Measurements from ENCODE around the gene ALK. TPM values are rescaled to one million over a fixed set of nuclear protein-coding genes. Genes with fewer than 3 reads are reported as not detected.

The ALK gene
- total and polyA plus RNA-seq, 2 donors (not counting 1 experiment from before 2014, with no cell fraction given): not detected

- Histone ChIP-seq H3K4me1 (ENCODE audit: control insufficient read depth in 2 of 2, insufficient read depth in 2 of 2, low read length in 2 of 2) (no peaks in the 10 kb centered on the region), H3K9me3 (ENCODE audit: control extremely low read depth in 1 of 3, control insufficient read depth in 2 of 3, insufficient read depth in 1 of 3, low read length in 2 of 3) (peaks cover 0 to 4% (median 1%) of the 10 kb centered on the region in 3 donors), H3K9ac (ENCODE audit: low read length) (no peak overlapping the region), H3K4me2 (replicated peaks; ENCODE audit: low read depth, low read length, poor library complexity, severe bottlenecking) (no peak overlapping the region), H3K27me3 (replicated peaks in 1 of 4; ENCODE audit: control extremely low read depth in 1 of 4, control insufficient read depth in 3 of 4, insufficient read depth in 4 of 4, low read length in 3 of 4) (peaks cover 0 to 13% (median 0%) of the 10 kb centered on the region in 4 experiments), H4K20me1 (ENCODE audit: control insufficient read depth, insufficient read depth, low read length, poor library complexity, severe bottlenecking) (no peaks in the 10 kb centered on the region), H3K79me2 (ENCODE audit: control insufficient read depth, insufficient read depth, low read length) (no peaks in the 10 kb centered on the region), H3K4me3 (ENCODE audit: control extremely low read depth in 1 of 5, extremely low read depth in 1 of 5, insufficient read depth in 1 of 5, low read depth in 2 of 5, low read length in 4 of 5) (no peak overlapping the region), H2AFZ (ENCODE audit: insufficient read depth, low read depth, low read length, poor library complexity, severe bottlenecking) (no peak overlapping the region), H3K36me3 (replicated peaks in 1 of 2; ENCODE audit: control extremely low read depth in 1 of 2, control insufficient read depth in 1 of 2, extremely low read depth in 1 of 2, insufficient read depth in 2 of 2, low read length in 1 of 2) (no peaks in the 10 kb centered on the region), H3K27ac (ENCODE audit: low read length in 2 of 2) (no peak overlapping the region)
- intact Hi-C loops (cut with micrococcal nuclease): no loop called here
- DNase-seq: no peak
- Mint-ChIP-seq H3K4me1 (no peaks in the 10 kb centered on the region), H3K4me3 (no peak overlapping the region), H3K9me3 (ENCODE audit: insufficient read depth) (no peaks in the 10 kb centered on the region), H3K27ac (no peak overlapping the region), H3K27me3 (peaks cover 31% of the 10 kb centered on the region)
- no peak for TF ChIP-seq EZH2 (IDR thresholded peaks at IDR 0.05; ENCODE audit: borderline replicate concordance, insufficient read depth, low read depth, low read length, poor library complexity, severe bottlenecking)
- TF ChIP-seq, protein P1, sequence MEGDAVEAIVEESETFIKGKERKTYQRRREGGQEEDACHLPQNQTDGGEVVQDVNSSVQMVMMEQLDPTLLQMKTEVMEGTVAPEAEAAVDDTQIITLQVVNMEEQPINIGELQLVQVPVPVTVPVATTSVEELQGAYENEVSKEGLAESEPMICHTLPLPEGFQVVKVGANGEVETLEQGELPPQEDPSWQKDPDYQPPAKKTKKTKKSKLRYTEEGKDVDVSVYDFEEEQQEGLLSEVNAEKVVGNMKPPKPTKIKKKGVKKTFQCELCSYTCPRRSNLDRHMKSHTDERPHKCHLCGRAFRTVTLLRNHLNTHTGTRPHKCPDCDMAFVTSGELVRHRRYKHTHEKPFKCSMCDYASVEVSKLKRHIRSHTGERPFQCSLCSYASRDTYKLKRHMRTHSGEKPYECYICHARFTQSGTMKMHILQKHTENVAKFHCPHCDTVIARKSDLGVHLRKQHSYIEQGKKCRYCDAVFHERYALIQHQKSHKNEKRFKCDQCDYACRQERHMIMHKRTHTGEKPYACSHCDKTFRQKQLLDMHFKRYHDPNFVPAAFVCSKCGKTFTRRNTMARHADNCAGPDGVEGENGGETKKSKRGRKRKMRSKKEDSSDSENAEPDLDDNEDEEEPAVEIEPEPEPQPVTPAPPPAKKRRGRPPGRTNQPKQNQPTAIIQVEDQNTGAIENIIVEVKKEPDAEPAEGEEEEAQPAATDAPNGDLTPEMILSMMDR (IDR thresholded peaks at IDR 0.05): no peak
- POLR2A ChIA-PET: no interaction called here
- no peak for ATAC-seq (ENCODE audit: low read depth)
- CTCF ChIA-PET: interaction anchor here (1.1 kb wide), 1 partner anchor 12 kb away, joined by 3 read pairs; no protein-coding TSS in a partner anchor
Measured at GRCh38 chr2:29910465-29910864, 10.9 kb downstream of the ALK start.

- H3K27ac Mint-ChIP-seq: no peak overlapping the region
- Histone ChIP-seq H3K9ac (ENCODE audit: low read length) (no peak overlapping the region), H3K4me3 (ENCODE audit: control extremely low read depth in 1 of 5, extremely low read depth in 1 of 5, insufficient read depth in 1 of 5, low read depth in 2 of 5, low read length in 4 of 5) (no peak overlapping the region), H3K27ac (ENCODE audit: low read length in 2 of 2) (no peak overlapping the region), H3K36me3 (replicated peaks in 1 of 2; ENCODE audit: control extremely low read depth in 1 of 2, control insufficient read depth in 1 of 2, extremely low read depth in 1 of 2, insufficient read depth in 2 of 2, low read length in 1 of 2) (no peaks in the 10 kb centered on the region), H3K4me1 (ENCODE audit: control insufficient read depth in 2 of 2, insufficient read depth in 2 of 2, low read length in 2 of 2) (no peaks in the 10 kb centered on the region), H4K20me1 (ENCODE audit: control insufficient read depth, insufficient read depth, low read length, poor library complexity, severe bottlenecking) (no peaks in the 10 kb centered on the region), H3K9me3 (ENCODE audit: control extremely low read depth in 1 of 3, control insufficient read depth in 2 of 3, insufficient read depth in 1 of 3, low read length in 2 of 3) (no peaks in the 10 kb centered on the region), H3K79me2 (ENCODE audit: control insufficient read depth, insufficient read depth, low read length) (no peaks in the 10 kb centered on the region), H3K4me2 (replicated peaks; ENCODE audit: low read depth, low read length, poor library complexity, severe bottlenecking) (no peak overlapping the region), H3K27me3 (replicated peaks in 1 of 4; ENCODE audit: control extremely low read depth in 1 of 4, control insufficient read depth in 3 of 4, insufficient read depth in 4 of 4, low read length in 3 of 4) (peaks cover 0 to 8% (median 4%) of the 10 kb centered on the region in 4 experiments), H2AFZ (ENCODE audit: insufficient read depth, low read depth, low read length, poor library complexity, severe bottlenecking) (no peak overlapping the region)
- no peaks in the 10 kb centered on the region for H3K4me1 Mint-ChIP-seq
- no peaks in the 10 kb centered on the region for H3K9me3 Mint-ChIP-seq (ENCODE audit: insufficient read depth)
- peaks cover 37% of the 10 kb centered on the region for H3K27me3 Mint-ChIP-seq
- ATAC-seq (ENCODE audit: low read depth) (no peak), DNase-seq (no peak)
- CTCF ChIA-PET: no interaction called here
- WGBS (ENCODE audit: insufficient coverage): 50% methylated on average over 1 of the region's 1 CpG
- intact Hi-C loops (cut with micrococcal nuclease): no loop called here
- POLR2A ChIA-PET: no interaction called here
- no peak overlapping the region for H3K4me3 Mint-ChIP-seq
- TF ChIP-seq EZH2 (IDR thresholded peaks at IDR 0.05; ENCODE audit: borderline replicate concordance, insufficient read depth, low read depth, low read length, poor library complexity, severe bottlenecking): no peak
- TF ChIP-seq, protein P1 (IDR thresholded peaks at IDR 0.05): no peak
Measured at GRCh38 chr2:29902356-29902755, 19.0 kb downstream of the ALK start.
